Measurements from ENCODE around the gene GPR137.

DNA sequence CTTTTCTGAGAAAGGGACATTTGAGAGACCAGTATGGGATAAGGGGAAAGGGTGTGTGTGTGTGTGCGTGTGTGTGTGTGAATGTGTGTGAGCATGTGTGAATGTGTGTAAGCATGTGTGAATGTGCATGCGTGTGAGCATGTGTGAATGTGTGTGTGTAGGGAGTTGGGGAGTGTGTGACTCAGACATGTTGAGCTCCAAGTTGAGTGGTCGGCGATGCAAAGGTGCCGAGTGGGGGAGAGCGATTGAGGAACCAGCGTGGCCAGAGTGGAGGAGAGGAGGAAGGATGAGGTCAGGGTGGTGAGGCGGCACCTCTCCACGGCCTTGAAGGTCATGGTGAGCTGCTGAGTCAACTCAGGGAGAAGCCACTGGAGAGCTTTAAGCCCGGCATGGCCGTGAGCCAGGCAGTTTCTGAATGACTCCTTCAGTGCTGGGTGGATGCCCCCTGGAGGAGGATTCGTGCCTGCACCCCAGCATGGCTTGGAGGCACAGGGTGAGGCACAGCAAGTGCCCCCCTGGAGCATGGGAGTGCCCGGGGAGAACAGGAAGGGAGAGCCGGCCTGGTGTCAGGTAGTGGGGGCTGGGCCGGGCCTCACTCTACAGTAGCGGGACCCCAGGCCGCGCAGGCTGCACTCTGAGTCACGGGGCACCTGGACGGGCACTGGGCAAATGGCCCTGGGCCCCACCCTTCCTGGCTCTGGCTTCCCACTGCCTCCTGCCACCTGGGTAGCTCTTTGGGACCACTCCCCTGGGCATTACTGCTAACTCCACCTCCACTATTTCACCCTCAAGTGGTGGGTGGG is 46.1 kb downstream of the GPR137 start:
- TF ChIP-seq, protein P1, sequence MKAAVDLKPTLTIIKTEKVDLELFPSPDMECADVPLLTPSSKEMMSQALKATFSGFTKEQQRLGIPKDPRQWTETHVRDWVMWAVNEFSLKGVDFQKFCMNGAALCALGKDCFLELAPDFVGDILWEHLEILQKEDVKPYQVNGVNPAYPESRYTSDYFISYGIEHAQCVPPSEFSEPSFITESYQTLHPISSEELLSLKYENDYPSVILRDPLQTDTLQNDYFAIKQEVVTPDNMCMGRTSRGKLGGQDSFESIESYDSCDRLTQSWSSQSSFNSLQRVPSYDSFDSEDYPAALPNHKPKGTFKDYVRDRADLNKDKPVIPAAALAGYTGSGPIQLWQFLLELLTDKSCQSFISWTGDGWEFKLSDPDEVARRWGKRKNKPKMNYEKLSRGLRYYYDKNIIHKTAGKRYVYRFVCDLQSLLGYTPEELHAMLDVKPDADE (IDR thresholded peaks at IDR 0.05), result no peak
- TF ChIP-seq EZH2 (IDR thresholded peaks at IDR 0.05; ENCODE audit: low read depth, unreplicated experiment) (no peak), POLR2AphosphoS5 (IDR thresholded peaks at IDR 0.05; ENCODE audit: low read depth) (no peak), CREB1 (CRISPR knock-in tag; IDR thresholded peaks at IDR 0.05; ENCODE audit: low read depth) (no peak), EZH2phosphoT487 (IDR thresholded peaks at IDR 0.05; ENCODE audit: unreplicated experiment) (no peak), STAT1 (IDR thresholded peaks at IDR 0.05; ENCODE audit: unreplicated experiment) (no peak), JUNB (IDR thresholded peaks at IDR 0.05; ENCODE audit: unreplicated experiment) (no peak), ZNF114 (CRISPR knock-in tag; IDR thresholded peaks at IDR 0.05) (no peak), ZNF331 (CRISPR knock-in tag; IDR thresholded peaks at IDR 0.05; ENCODE audit: low read depth) (no peak)
- TF ChIP-seq, protein P2, sequence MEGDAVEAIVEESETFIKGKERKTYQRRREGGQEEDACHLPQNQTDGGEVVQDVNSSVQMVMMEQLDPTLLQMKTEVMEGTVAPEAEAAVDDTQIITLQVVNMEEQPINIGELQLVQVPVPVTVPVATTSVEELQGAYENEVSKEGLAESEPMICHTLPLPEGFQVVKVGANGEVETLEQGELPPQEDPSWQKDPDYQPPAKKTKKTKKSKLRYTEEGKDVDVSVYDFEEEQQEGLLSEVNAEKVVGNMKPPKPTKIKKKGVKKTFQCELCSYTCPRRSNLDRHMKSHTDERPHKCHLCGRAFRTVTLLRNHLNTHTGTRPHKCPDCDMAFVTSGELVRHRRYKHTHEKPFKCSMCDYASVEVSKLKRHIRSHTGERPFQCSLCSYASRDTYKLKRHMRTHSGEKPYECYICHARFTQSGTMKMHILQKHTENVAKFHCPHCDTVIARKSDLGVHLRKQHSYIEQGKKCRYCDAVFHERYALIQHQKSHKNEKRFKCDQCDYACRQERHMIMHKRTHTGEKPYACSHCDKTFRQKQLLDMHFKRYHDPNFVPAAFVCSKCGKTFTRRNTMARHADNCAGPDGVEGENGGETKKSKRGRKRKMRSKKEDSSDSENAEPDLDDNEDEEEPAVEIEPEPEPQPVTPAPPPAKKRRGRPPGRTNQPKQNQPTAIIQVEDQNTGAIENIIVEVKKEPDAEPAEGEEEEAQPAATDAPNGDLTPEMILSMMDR (conservative IDR thresholded peaks at IDR 0.05; ENCODE audit: low read depth in 2 of 2), result peak; percentile 54 to 73
- TF ChIP-seq, protein P3, sequence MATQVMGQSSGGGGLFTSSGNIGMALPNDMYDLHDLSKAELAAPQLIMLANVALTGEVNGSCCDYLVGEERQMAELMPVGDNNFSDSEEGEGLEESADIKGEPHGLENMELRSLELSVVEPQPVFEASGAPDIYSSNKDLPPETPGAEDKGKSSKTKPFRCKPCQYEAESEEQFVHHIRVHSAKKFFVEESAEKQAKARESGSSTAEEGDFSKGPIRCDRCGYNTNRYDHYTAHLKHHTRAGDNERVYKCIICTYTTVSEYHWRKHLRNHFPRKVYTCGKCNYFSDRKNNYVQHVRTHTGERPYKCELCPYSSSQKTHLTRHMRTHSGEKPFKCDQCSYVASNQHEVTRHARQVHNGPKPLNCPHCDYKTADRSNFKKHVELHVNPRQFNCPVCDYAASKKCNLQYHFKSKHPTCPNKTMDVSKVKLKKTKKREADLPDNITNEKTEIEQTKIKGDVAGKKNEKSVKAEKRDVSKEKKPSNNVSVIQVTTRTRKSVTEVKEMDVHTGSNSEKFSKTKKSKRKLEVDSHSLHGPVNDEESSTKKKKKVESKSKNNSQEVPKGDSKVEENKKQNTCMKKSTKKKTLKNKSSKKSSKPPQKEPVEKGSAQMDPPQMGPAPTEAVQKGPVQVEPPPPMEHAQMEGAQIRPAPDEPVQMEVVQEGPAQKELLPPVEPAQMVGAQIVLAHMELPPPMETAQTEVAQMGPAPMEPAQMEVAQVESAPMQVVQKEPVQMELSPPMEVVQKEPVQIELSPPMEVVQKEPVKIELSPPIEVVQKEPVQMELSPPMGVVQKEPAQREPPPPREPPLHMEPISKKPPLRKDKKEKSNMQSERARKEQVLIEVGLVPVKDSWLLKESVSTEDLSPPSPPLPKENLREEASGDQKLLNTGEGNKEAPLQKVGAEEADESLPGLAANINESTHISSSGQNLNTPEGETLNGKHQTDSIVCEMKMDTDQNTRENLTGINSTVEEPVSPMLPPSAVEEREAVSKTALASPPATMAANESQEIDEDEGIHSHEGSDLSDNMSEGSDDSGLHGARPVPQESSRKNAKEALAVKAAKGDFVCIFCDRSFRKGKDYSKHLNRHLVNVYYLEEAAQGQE (IDR thresholded peaks at IDR 0.05; ENCODE audit: unreplicated experiment), result no peak

Data from GM23338 (cell line).